ENCODE results near the gene BRINP3. TPM values are rescaled to one million over a fixed set of nuclear protein-coding genes. Genes with fewer than 3 reads are reported as not detected.

Gene BRINP3
- total RNA-seq, 4 donors from 2014 or later: 0.23 to 0.25 TPM; not detected in 2

DNA sequence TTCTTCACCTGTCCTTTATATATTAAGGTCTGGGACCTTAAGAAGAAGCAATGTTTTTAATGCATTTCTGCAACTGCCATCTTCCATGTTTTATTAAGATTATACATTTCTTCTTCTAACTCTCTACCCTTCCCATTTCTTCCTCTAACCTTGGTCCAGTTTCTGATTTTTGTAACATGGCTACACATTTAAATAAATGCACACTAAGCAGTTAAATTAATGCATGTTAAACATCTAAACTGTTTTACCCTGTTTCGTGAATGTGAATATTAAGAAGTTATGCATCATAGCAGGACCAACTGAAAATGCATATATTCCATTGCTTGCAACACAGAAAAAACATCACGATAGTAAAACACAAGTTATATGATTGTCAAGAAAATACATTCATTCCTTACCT is 3.7 kb downstream of the BRINP3 start:
- no peak overlapping the region for H3K4me3 ChIP-seq (ENCODE audit: low read depth, poor library complexity, severe bottlenecking)
- DNase-seq (ENCODE audit: low spot score in 2 of 2): no peak
- intact Hi-C loops (cut with DNase I; ENCODE audit: low total_unique reads): no loop called here
- WGBS, 2 donors: 65 to 76% methylated on average over 2 of the region's 2 CpGs
- TF ChIP-seq, protein P1, sequence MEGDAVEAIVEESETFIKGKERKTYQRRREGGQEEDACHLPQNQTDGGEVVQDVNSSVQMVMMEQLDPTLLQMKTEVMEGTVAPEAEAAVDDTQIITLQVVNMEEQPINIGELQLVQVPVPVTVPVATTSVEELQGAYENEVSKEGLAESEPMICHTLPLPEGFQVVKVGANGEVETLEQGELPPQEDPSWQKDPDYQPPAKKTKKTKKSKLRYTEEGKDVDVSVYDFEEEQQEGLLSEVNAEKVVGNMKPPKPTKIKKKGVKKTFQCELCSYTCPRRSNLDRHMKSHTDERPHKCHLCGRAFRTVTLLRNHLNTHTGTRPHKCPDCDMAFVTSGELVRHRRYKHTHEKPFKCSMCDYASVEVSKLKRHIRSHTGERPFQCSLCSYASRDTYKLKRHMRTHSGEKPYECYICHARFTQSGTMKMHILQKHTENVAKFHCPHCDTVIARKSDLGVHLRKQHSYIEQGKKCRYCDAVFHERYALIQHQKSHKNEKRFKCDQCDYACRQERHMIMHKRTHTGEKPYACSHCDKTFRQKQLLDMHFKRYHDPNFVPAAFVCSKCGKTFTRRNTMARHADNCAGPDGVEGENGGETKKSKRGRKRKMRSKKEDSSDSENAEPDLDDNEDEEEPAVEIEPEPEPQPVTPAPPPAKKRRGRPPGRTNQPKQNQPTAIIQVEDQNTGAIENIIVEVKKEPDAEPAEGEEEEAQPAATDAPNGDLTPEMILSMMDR (IDR thresholded peaks at IDR 0.05): no peak

DNA sequence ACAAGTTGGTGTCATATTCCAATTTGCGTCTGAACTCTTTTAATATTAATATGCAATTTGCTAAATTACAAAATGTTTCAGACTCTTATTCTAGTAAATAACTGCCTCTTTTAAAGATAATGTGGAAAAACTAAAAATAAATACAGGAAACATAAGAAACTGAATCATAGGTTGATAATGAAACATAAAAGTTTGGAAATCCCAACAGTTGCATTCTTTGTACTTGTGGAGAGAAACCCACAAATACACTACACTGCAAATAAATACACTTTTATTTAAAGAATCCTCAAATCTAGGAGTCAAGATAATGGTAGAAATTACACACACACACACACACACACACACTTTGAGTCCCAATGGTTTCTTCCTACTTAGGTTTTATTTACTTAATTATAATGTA is 5.2 kb downstream of the BRINP3 start:
- intact Hi-C loops (cut with DNase I; ENCODE audit: low total_unique reads): no loop called here
- DNase-seq (ENCODE audit: low spot score in 2 of 2): no peak
- WGBS, 2 donors: 72 to 82% methylated on average over 1 of the region's 1 CpG
- H3K4me3 ChIP-seq (ENCODE audit: low read depth, poor library complexity, severe bottlenecking): no peak overlapping the region
- TF ChIP-seq, protein P1 (IDR thresholded peaks at IDR 0.05): no peak
- no peak for TF ChIP-seq POLR2A (IDR thresholded peaks at IDR 0.05)

DNA sequence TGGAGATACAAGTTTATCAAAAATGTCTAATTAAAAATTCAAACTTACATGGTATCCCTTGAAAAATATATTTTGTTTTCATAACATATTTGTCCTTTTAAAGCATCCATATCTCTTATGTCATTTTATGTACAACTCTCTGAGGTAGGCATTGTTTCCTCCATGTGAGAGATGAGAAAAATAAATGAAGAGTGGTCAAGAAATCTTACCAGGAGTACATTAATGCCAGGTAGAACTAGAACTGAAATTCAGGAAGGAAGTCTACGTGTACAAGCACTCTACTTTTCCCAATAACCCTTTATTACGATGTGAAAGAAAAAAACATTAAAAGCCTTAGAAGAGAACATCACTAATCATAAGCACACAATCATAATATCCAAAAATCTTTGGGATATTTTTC is 5.6 kb downstream of the BRINP3 start:
- no peak for DNase-seq (ENCODE audit: low spot score in 2 of 2)
- 70 to 86% methylated on average over 2 of the region's 2 CpGs for WGBS, 2 donors
- intact Hi-C loops (cut with DNase I; ENCODE audit: low total_unique reads): no loop called here
- no peak for TF ChIP-seq POLR2A (IDR thresholded peaks at IDR 0.05)
- TF ChIP-seq, protein P1 (IDR thresholded peaks at IDR 0.05): no peak
- no peak overlapping the region for H3K4me3 ChIP-seq (ENCODE audit: low read depth, poor library complexity, severe bottlenecking)

DNA sequence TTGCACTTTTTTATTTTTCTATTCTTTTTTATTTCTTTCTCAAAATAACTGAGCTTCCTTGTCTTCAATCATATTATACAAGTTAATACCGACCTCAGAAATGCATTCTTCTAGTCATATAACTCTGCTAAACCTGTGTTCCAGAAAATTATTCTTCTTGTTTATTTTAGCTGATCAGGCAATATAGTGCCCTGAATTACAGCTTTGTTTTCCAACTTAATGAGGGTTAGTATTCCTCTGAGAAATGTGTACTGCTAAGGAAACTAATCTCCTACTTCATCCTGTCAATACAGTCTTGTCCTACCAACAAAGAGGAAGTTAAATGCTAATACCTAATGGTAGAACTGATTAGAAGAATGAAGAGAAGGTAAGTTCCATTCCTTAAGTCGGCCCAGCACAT is 13.0 kb downstream of the BRINP3 start:
- WGBS, 2 donors: 72 to 73% methylated on average over 2 of the region's 2 CpGs
- TF ChIP-seq POLR2A (IDR thresholded peaks at IDR 0.05): no peak
- TF ChIP-seq, protein P1 (IDR thresholded peaks at IDR 0.05): no peak
- no peak overlapping the region for H3K4me3 ChIP-seq (ENCODE audit: low read depth, poor library complexity, severe bottlenecking)
- intact Hi-C loops (cut with DNase I; ENCODE audit: low total_unique reads): no loop called here
- no peak for DNase-seq (ENCODE audit: low spot score in 2 of 2)

DNA sequence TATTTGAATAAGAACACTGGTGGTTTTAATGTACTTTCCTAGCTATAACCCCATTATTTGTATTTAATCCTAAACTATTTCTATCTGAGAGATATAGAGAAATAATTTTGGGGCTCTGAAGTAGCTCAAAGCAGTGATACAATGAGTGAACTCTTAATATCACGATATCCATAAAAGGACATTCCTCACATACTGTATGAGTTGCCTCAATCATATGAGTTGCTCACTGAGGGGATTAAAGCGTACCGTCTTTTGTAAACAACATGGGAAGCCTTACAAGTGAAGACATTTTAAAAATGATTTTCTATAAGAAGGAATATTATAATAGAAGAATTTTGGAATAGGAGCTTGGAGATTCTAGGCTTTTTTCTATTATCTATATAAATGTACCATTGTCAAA is 21.5 kb downstream of the BRINP3 start:
- WGBS, 2 donors: 80 to 81% methylated on average over 3 of the region's 3 CpGs
- intact Hi-C loops (cut with DNase I; ENCODE audit: low total_unique reads): no loop called here
- TF ChIP-seq, protein P1 (IDR thresholded peaks at IDR 0.05): no peak
- no peak overlapping the region for H3K4me3 ChIP-seq (ENCODE audit: low read depth, poor library complexity, severe bottlenecking)
- no peak for DNase-seq (ENCODE audit: low spot score in 2 of 2)

DNA sequence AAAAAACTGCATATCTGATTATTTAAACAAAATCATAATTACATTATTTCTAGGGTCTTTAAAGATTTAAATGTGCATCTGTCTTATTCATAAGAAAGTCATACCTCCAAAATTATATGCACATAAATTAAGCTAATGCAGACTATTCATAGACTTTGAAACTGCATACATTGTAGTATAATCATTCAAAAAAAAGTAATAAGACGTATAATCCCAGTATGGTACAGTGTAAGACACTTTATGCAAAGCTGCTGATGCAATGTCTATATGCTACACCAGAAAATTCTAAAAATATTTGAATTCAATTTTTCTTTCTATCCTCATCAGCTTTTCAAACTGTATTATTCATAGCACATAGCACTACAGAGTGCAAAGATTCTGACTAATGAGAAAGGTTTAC is 22.0 kb downstream of the BRINP3 start:
- intact Hi-C loops (cut with DNase I; ENCODE audit: low total_unique reads): no loop called here
- H3K4me3 ChIP-seq (ENCODE audit: low read depth, poor library complexity, severe bottlenecking): no peak overlapping the region
- 40 to 67% methylated on average over 1 of the region's 1 CpG for WGBS, 2 donors
- no peak for DNase-seq (ENCODE audit: low spot score in 2 of 2)
- no peak for TF ChIP-seq POLR2A (IDR thresholded peaks at IDR 0.05)
- TF ChIP-seq, protein P1 (IDR thresholded peaks at IDR 0.05): no peak

All from lower leg skin (tissue), 4 donors.